ENCODE results near the gene PPP1R14C. TPM values are rescaled to one million over a fixed set of nuclear protein-coding genes. Genes with fewer than 3 reads are reported as not detected.

Gene PPP1R14C
- polyA plus RNA-seq, 10 donors = 23.2 to 61.4 (median 39.5) TPM

- no peak for DNase-seq
Measured at GRCh38 chr6:150269130-150269856, 126.4 kb downstream of the PPP1R14C start.

GRCh38 chr6:150269857-150270223 is 127.0 kb downstream of the PPP1R14C start:
- DNase-seq = no peak

- no peak for DNase-seq
Measured at GRCh38 chr6:150270330-150271052, 127.6 kb downstream of the PPP1R14C start.

GRCh38 chr6:150271172-150271500 is 128.3 kb downstream of the PPP1R14C start:
- DNase-seq = no peak

GRCh38 chr6:150271501-150272263 is 128.8 kb downstream of the PPP1R14C start:
- DNase-seq = no peak

GRCh38 chr6:150272264-150272975 is 129.6 kb downstream of the PPP1R14C start:
- no peak for DNase-seq

GRCh38 chr6:150272976-150273315 is 130.1 kb downstream of the PPP1R14C start:
- DNase-seq = no peak

GRCh38 chr6:150273457-150274309 is 130.8 kb downstream of the PPP1R14C start:
- DNase-seq = peak in 1 of 3 donors; percentile 51

GRCh38 chr6:150275489-150275888 is 132.6 kb downstream of the PPP1R14C start:
- DNase-seq = no peak

GRCh38 chr6:150276168-150276936 is 133.5 kb downstream of the PPP1R14C start:
- no peak for DNase-seq

- peak in 1 of 3 donors; percentile 65 for DNase-seq
Measured at GRCh38 chr6:150276937-150277742, 134.3 kb downstream of the PPP1R14C start.

GRCh38 chr6:150279533-150279932 is 136.7 kb downstream of the PPP1R14C start:
- no peak for DNase-seq

- no peak for DNase-seq
Measured at GRCh38 chr6:150280703-150281102, 137.9 kb downstream of the PPP1R14C start.

- DNase-seq = no peak
Measured at GRCh38 chr6:150281767-150282166, 138.9 kb downstream of the PPP1R14C start.

- DNase-seq = no peak
Measured at GRCh38 chr6:150282806-150283205, 140.0 kb downstream of the PPP1R14C start.

- DNase-seq = no peak
Measured at GRCh38 chr6:150286460-150286859, 143.6 kb downstream of the PPP1R14C start.

- no peak for DNase-seq
Measured at GRCh38 chr6:150286912-150287311, 144.1 kb downstream of the PPP1R14C start.

- no peak for DNase-seq
Measured at GRCh38 chr6:150288456-150288855, 145.6 kb downstream of the PPP1R14C start.

GRCh38 chr6:150289454-150290071 is 146.7 kb downstream of the PPP1R14C start:
- DNase-seq = no peak
